ENCODE measurements around the gene CTNNA2. TPM values are rescaled to one million over a fixed set of nuclear protein-coding genes. Genes with fewer than 3 reads are reported as not detected.

The CTNNA2 gene
- total RNA-seq, 1 experiment from 2014 or later = not detected

DNA sequence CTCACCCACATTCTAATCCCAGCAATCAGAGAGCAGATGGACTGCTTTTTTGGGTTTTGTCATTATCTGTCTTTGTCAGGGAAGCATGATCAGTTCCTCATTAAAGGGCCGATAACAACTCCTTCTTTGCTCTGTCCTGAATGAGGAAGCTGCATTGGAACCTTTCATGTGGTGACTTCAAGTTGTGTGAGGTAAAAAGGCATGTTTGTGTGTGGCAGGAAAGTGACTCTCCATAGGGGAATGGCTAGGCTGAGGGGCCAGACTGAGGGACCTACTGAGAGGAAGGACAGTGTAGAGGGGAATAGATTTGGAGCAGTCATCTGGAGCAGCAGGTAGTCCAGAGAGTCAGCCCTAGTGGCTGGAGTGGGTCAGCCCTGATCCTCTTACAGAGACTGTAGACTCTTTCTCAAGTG lies 815.3 kb downstream of the CTNNA2 start:
- ChIA-PET CTCF (no interaction called here), POLR2A (ENCODE audit: unreplicated experiment) (no interaction called here)
- no TSS peak for BruUV-seq (replicated peaks)
- H3K9me3 ChIP-seq (ENCODE audit: insufficient read depth, low read depth) = no peaks in the 10 kb centered on the region
- no peaks in the 10 kb centered on the region for H3K36me3 ChIP-seq (ENCODE audit: low read depth)
- intact Hi-C loops (cut with micrococcal nuclease; ENCODE audit: unreplicated experiment) = no loop called here
- H3K27me3 ChIP-seq (ENCODE audit: insufficient read depth, low read depth) = 0 out of 2 replicates have a peak, but pooled peaks cover 15% of the 10 kb centered on the region
- no peaks in the 10 kb centered on the region for H4K20me1 ChIP-seq (ENCODE audit: insufficient read depth)
- TF ChIP-seq EZH2 (IDR thresholded peaks at IDR 0.05; ENCODE audit: low read depth) (no peak), CTCF (conservative IDR thresholded peaks at IDR 0.05) (no peak)
- no peaks in the 10 kb centered on the region for H3K4me1 ChIP-seq (replicated peaks; ENCODE audit: insufficient read depth)
- no peaks in the 10 kb centered on the region for H3K9me2 ChIP-seq (ENCODE audit: insufficient read depth)
- no peaks in the 10 kb centered on the region for H3K79me2 ChIP-seq (ENCODE audit: low read depth)
- H3K4me2 ChIP-seq = no peak overlapping the region
- H2AFZ ChIP-seq = no peak overlapping the region
- no peak overlapping the region for H3K27ac ChIP-seq
- H3K4me3 ChIP-seq = no peak overlapping the region
- H3F3A ChIP-seq (ENCODE audit: insufficient read depth, low read depth) = no peaks in the 10 kb centered on the region
- DNase-seq = no peak

GRCh38 chr2:80329491-80329890 lies 816.6 kb downstream of the CTNNA2 start:
- H3K27ac ChIP-seq = no peak overlapping the region
- TF ChIP-seq EZH2 (IDR thresholded peaks at IDR 0.05; ENCODE audit: low read depth) (no peak), CTCF (conservative IDR thresholded peaks at IDR 0.05) (no peak)
- intact Hi-C loops (cut with micrococcal nuclease; ENCODE audit: unreplicated experiment) = no loop called here
- H2AFZ ChIP-seq = no peak overlapping the region
- no peaks in the 10 kb centered on the region for H3K4me1 ChIP-seq (replicated peaks; ENCODE audit: insufficient read depth)
- H3K36me3 ChIP-seq (ENCODE audit: low read depth) = no peaks in the 10 kb centered on the region
- H3K79me2 ChIP-seq (ENCODE audit: low read depth) = no peaks in the 10 kb centered on the region
- H3K9me2 ChIP-seq (ENCODE audit: insufficient read depth) = no peaks in the 10 kb centered on the region
- no peak overlapping the region for H3K4me2 ChIP-seq
- H3K9me3 ChIP-seq (ENCODE audit: insufficient read depth, low read depth) = no peaks in the 10 kb centered on the region
- H3K27me3 ChIP-seq (ENCODE audit: insufficient read depth, low read depth) = 0 out of 2 replicates have a peak, but pooled peaks cover 14% of the 10 kb centered on the region
- no peaks in the 10 kb centered on the region for H4K20me1 ChIP-seq (ENCODE audit: insufficient read depth)
- CTCF ChIA-PET = no interaction called here
- POLR2A ChIA-PET (ENCODE audit: unreplicated experiment) = no interaction called here
- BruUV-seq (replicated peaks) = no TSS peak
- H3K4me3 ChIP-seq = no peak overlapping the region
- no peaks in the 10 kb centered on the region for H3F3A ChIP-seq (ENCODE audit: insufficient read depth, low read depth)
- DNase-seq = no peak

DNA sequence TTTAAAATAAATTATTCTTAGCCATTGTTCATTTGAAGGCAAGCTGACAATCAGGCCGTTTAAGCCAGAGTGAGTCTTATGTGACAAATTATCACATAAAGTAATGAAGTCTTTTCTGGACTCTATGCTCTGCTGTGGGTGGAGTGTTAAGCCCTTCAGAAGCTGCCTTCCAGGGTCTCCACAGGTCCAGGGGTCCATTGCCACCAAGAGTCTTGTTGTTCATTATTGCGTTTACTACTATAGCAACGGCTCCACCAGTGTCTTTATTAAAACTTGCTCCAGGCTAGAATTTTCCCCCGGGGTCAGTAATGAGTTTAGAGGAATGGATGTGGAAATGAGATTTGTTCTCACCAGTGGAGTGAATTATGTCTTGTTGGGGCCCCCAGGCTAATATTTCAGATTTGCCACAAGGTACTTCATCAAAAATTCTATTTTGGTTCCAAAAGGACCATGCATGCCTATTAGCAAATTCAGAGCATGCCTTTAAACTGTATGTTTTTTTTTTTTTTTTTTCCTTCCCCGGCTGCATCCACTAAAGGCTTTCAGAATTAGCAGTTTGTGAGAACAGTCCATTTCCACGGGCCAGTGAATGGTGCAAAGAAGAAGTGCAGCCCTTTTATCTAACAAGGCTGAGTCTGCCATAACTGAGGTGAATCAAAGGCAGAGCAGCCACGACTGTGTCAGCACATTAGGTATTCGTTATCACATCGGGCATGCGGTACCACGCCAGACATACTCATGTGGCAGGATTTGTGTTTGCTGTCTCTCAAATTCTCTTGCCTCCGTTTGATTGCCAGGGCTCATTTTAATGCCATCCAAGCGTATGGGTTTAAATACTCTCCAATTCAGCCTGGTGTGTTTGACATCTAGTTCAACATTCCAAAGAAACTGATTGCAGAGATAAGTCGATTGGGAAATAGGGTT lies 817.9 kb downstream of the CTNNA2 start:
- BruUV-seq (replicated peaks) = no TSS peak
- Histone ChIP-seq H3K27me3 (ENCODE audit: insufficient read depth, low read depth) (0 out of 2 replicates have a peak, but pooled peaks cover 11% of the 10 kb centered on the region), H3K4me1 (replicated peaks; ENCODE audit: insufficient read depth) (no peaks in the 10 kb centered on the region), H4K20me1 (ENCODE audit: insufficient read depth) (no peaks in the 10 kb centered on the region), H3K79me2 (ENCODE audit: low read depth) (no peaks in the 10 kb centered on the region), H3K36me3 (ENCODE audit: low read depth) (no peaks in the 10 kb centered on the region), H2AFZ (no peak overlapping the region), H3K9me3 (ENCODE audit: insufficient read depth, low read depth) (no peaks in the 10 kb centered on the region), H3K27ac (no peak overlapping the region), H3K4me3 (no peak overlapping the region), H3K9me2 (ENCODE audit: insufficient read depth) (no peaks in the 10 kb centered on the region), H3K4me2 (no peak overlapping the region), H3F3A (ENCODE audit: insufficient read depth, low read depth) (no peaks in the 10 kb centered on the region)
- intact Hi-C loops (cut with micrococcal nuclease; ENCODE audit: unreplicated experiment) = no loop called here
- ChIA-PET POLR2A (ENCODE audit: unreplicated experiment) (no interaction called here), CTCF (no interaction called here)
- TF ChIP-seq CTCF (conservative IDR thresholded peaks at IDR 0.05) (no peak), EZH2 (IDR thresholded peaks at IDR 0.05; ENCODE audit: low read depth) (no peak)
- no peak for DNase-seq

All from PC-9 (cell line).